ENCODE results near the gene NDUFA12. TPM values are rescaled to one million over a fixed set of nuclear protein-coding genes. Genes with fewer than 3 reads are reported as not detected.
"Not testable (repeated sequence)": the region's sequence is repeated elsewhere in the genome, so short reads cannot be mapped to it uniquely, and the experiment has no call there.

The NDUFA12 gene
- polyA plus RNA-seq, 1 experiment = 188 TPM

- Histone ChIP-seq H3K9me3 (ENCODE audit: control insufficient read depth, insufficient read depth, low read length) (no peaks in the 10 kb centered on the region), H3K4me3 (ENCODE audit: low read depth, low read length) (no peak overlapping the region), H3K27me3 (ENCODE audit: control insufficient read depth, insufficient read depth, low read length) (no peaks in the 10 kb centered on the region), H3K27ac (ENCODE audit: low read depth, low read length) (no peak overlapping the region)
- CTCF ChIA-PET = no interaction called here
- TF ChIP-seq, protein P1, sequence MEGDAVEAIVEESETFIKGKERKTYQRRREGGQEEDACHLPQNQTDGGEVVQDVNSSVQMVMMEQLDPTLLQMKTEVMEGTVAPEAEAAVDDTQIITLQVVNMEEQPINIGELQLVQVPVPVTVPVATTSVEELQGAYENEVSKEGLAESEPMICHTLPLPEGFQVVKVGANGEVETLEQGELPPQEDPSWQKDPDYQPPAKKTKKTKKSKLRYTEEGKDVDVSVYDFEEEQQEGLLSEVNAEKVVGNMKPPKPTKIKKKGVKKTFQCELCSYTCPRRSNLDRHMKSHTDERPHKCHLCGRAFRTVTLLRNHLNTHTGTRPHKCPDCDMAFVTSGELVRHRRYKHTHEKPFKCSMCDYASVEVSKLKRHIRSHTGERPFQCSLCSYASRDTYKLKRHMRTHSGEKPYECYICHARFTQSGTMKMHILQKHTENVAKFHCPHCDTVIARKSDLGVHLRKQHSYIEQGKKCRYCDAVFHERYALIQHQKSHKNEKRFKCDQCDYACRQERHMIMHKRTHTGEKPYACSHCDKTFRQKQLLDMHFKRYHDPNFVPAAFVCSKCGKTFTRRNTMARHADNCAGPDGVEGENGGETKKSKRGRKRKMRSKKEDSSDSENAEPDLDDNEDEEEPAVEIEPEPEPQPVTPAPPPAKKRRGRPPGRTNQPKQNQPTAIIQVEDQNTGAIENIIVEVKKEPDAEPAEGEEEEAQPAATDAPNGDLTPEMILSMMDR (IDR thresholded peaks at IDR 0.05; ENCODE audit: low read depth, low read length) = no peak
- POLR2A ChIA-PET = interaction anchor here (1.6 kb wide), 1 partner anchor 9 kb away, joined by 7 read pairs; the partner anchor contains the start of gene NDUFA12
- DNase-seq (ENCODE audit: low read depth, low spot score) = no peak
Measured at GRCh38 chr12:94994312-94994711, 9.2 kb downstream of the NDUFA12 start.

DNA sequence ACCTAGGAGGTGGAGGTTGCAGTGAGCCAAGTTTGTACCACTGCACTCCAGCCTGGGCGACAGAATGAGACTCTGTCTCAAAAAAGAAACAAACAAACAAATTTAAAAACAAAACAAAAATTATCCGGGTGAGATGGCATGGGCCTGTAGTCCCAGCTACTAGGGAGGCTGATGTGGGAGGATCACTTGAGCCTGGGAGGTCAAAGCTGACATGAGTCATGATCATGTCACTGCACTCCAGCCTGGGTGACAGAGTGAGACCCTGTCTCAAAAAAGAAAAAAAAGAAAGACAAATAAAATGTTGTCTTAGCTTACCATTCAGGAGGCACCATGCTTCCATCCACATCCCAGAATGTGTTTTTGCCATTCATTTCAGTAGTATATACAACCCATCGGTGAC, 9.6 kb downstream of the NDUFA12 start:
- POLR2A ChIA-PET = interaction anchor here (1.6 kb wide), 1 partner anchor 10 kb away, joined by 7 read pairs; the partner anchor contains the start of gene NDUFA12
- H3K27ac ChIP-seq (ENCODE audit: low read depth, low read length); H3K9me3 ChIP-seq (ENCODE audit: control insufficient read depth, insufficient read depth, low read length); CTCF ChIA-PET; H3K4me3 ChIP-seq (ENCODE audit: low read depth, low read length); H3K27me3 ChIP-seq (ENCODE audit: control insufficient read depth, insufficient read depth, low read length); DNase-seq (ENCODE audit: low read depth, low spot score): not testable (repeated sequence)

DNA sequence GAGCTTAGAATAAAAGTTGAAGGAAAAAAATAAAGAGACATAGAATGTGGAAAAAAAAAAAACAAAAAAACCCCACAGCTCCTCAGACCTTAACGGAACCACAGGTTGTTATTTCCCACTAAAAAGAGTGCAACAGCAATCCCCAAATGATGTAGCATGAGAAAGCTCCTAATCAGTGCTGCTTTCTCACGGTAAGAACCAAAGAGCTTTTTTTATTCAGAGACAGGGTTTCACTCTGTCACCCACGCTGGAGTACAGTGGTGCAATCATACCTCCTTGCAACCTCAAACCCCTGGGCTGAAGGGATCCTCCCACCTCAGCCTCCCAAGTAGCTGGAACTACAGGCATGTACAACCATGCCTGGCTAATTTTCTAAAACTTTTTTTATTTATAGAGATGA, 13.3 kb downstream of the NDUFA12 start:
- no peaks in the 10 kb centered on the region for H3K9me3 ChIP-seq (ENCODE audit: control insufficient read depth, insufficient read depth, low read length)
- no peak overlapping the region for H3K27ac ChIP-seq (ENCODE audit: low read depth, low read length)
- TF ChIP-seq, protein P1 (IDR thresholded peaks at IDR 0.05; ENCODE audit: low read depth, low read length) = no peak
- ChIA-PET CTCF (no interaction called here), POLR2A (no interaction called here)
- DNase-seq (ENCODE audit: low read depth, low spot score) = no peak
- no peaks in the 10 kb centered on the region for H3K27me3 ChIP-seq (ENCODE audit: control insufficient read depth, insufficient read depth, low read length)
- no peak overlapping the region for H3K4me3 ChIP-seq (ENCODE audit: low read depth, low read length)

DNA sequence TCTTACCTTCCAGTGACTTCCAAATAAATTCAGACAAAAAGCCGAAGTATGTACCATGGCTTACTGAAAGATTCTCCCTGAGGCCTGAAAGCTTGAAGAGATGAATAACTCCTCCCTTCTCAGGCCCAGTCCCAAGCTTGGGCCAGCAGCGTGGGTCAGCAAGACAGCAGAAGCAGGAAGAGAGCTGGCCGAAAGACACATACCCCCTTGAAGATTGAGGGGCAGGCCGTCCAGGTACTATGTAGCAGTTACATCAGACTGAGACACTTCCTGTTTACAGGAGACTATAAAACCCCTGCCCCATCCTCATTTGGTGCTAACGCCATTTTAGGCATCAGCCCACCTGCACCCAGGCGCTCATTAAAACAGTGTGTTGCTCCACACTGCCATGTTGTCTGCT, 15.0 kb downstream of the NDUFA12 start:
- Histone ChIP-seq H3K9me3 (ENCODE audit: control insufficient read depth, insufficient read depth, low read length) (no peaks in the 10 kb centered on the region), H3K4me3 (ENCODE audit: low read depth, low read length) (no peak overlapping the region), H3K27ac (ENCODE audit: low read depth, low read length) (no peak overlapping the region), H3K27me3 (ENCODE audit: control insufficient read depth, insufficient read depth, low read length) (no peaks in the 10 kb centered on the region)
- ChIA-PET POLR2A (no interaction called here), CTCF (no interaction called here)
- TF ChIP-seq, protein P1 (IDR thresholded peaks at IDR 0.05; ENCODE audit: low read depth, low read length) = no peak
- DNase-seq (ENCODE audit: low read depth, low spot score) = no peak

DNA sequence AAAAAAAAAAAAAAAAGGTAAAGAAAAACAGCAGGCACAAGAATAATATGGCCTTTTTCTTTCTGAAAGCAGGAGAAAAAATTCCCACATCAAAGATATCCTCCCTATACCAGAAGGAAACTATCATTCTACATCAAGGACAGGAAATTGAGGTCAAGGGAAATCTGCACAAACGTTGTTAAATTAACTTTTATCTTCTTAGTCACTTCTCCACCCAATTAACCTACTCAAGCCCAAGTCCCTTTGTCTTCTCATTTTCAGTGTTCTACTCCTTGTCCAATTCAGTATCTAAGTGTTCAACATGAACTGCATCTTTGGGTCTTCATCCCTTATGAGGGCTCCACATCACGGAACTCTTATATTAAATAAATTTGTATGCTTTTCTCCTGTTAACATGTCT, 15.7 kb downstream of the NDUFA12 start:
- ChIA-PET POLR2A (no interaction called here), CTCF (no interaction called here)
- Histone ChIP-seq H3K4me3 (ENCODE audit: low read depth, low read length) (no peak overlapping the region), H3K27me3 (ENCODE audit: control insufficient read depth, insufficient read depth, low read length) (no peaks in the 10 kb centered on the region), H3K9me3 (ENCODE audit: control insufficient read depth, insufficient read depth, low read length) (no peaks in the 10 kb centered on the region), H3K27ac (ENCODE audit: low read depth, low read length) (no peak overlapping the region)
- TF ChIP-seq, protein P1 (IDR thresholded peaks at IDR 0.05; ENCODE audit: low read depth, low read length) = no peak
- DNase-seq (ENCODE audit: low read depth, low spot score) = no peak

All from AG04450 (cell line).